MV-4-11 (cell line): ENCODE measurements around the gene AOC1.
"Not testable (repeated sequence)": the region's sequence is repeated elsewhere in the genome, so short reads cannot be mapped to it uniquely, and the experiment has no call there.

Experiments used
- DNase-seq: peaks from one replicate; lab custom pipeline; 2025; lab: John Stamatoyannopoulos, UW

AOC1 gene

GRCh38 chr7:150897502-150898474, 45.5 kb downstream of the AOC1 start:
- peak; percentile 34 for DNase-seq

- peak; percentile 21 for DNase-seq
Measured at GRCh38 chr7:150898475-150899011, 46.2 kb downstream of the AOC1 start.

- DNase-seq, result no peak
Measured at GRCh38 chr7:150900675-150901074, 48.4 kb downstream of the AOC1 start.

GRCh38 chr7:150901160-150902035, 49.1 kb downstream of the AOC1 start:
- no peak for DNase-seq

- DNase-seq, result no peak
Measured at GRCh38 chr7:150902078-150903033, 50.0 kb downstream of the AOC1 start.

GRCh38 chr7:150903606-150904005, 51.3 kb downstream of the AOC1 start:
- DNase-seq, result no peak

GRCh38 chr7:150904011-150904909, 51.9 kb downstream of the AOC1 start:
- no peak for DNase-seq

GRCh38 chr7:150908173-150908572, 55.9 kb downstream of the AOC1 start:
- DNase-seq, result no peak

GRCh38 chr7:150909200-150909995, 57.1 kb downstream of the AOC1 start:
- DNase-seq, result peak; percentile 31

GRCh38 chr7:150910305-150910995, 58.1 kb downstream of the AOC1 start:
- not testable (repeated sequence) for DNase-seq

GRCh38 chr7:150910996-150911422, 58.7 kb downstream of the AOC1 start:
- DNase-seq, result no peak
